GM21825 (cell line): Measurements from ENCODE around the gene C4A.
"Not testable (repeated sequence)": the region's sequence is repeated elsewhere in the genome, so short reads cannot be mapped to it uniquely, and the experiment has no call there.

Source experiments
- ATAC-seq: cut with Tn5 transposase; IDR thresholded peaks from one replicate; pipeline ENCODE4 v1.9.1; 2021; ENCODE audit warnings: mild to moderate bottlenecking, moderate library complexity; ENCODE audit not compliant: unreplicated experiment

Gene C4A

GRCh38 chr6:32014547-32014946, 32.7 kb downstream of the C4A start, which contains the start of gene C4B:
Gene C4B (plus strand): TSS chr6:32014795. CDS start chr6:32014846, 51 bp downstream.
- not testable (repeated sequence) for ATAC-seq

- not testable (repeated sequence) for ATAC-seq
Measured at GRCh38 chr6:32022100-32022499, 40.2 kb downstream of the C4A start.

- not testable (repeated sequence) for ATAC-seq
Measured at GRCh38 chr6:32028631-32029030, 46.8 kb downstream of the C4A start.

GRCh38 chr6:32029553-32029952, 47.7 kb downstream of the C4A start:
- not testable (repeated sequence) for ATAC-seq

GRCh38 chr6:32035283-32036013, 53.6 kb downstream of the C4A start:
- ATAC-seq, result not testable (repeated sequence)

GRCh38 chr6:32037136-32037535, 55.3 kb downstream of the C4A start:
- ATAC-seq, result not testable (repeated sequence)

- ATAC-seq, result not testable (repeated sequence)
Measured at GRCh38 chr6:32037598-32038524, 56.0 kb downstream of the C4A start, which contains the start of gene CYP21A2. Gene CYP21A2 (plus strand): TSS chr6:32038415. CDS start chr6:32038423, 8 bp downstream.

- ATAC-seq, result not testable (repeated sequence)
Measured at GRCh38 chr6:32038878-32039277, 57.0 kb downstream of the C4A start.

GRCh38 chr6:32039321-32040274, 57.7 kb downstream of the C4A start:
- not testable (repeated sequence) for ATAC-seq

- not testable (repeated sequence) for ATAC-seq
Measured at GRCh38 chr6:32040299-32041049, 58.6 kb downstream of the C4A start.

- ATAC-seq, result not testable (repeated sequence)
Measured at GRCh38 chr6:32041050-32041321, 59.1 kb downstream of the C4A start.

- not testable (repeated sequence) for ATAC-seq
Measured at GRCh38 chr6:32041385-32041784, 59.5 kb downstream of the C4A start.

- not testable (repeated sequence) for ATAC-seq
Measured at GRCh38 chr6:32042276-32042675, 60.4 kb downstream of the C4A start.

GRCh38 chr6:32043589-32044380, 61.9 kb downstream of the C4A start:
- ATAC-seq, result not testable (repeated sequence)

- ATAC-seq, result not testable (repeated sequence)
Measured at GRCh38 chr6:32044916-32045315, 63.1 kb downstream of the C4A start.

- ATAC-seq, result no peak
Measured at GRCh38 chr6:32045811-32046449, 64.1 kb downstream of the C4A start.

GRCh38 chr6:32046450-32047083, 64.7 kb downstream of the C4A start:
- ATAC-seq, result no peak

- ATAC-seq, result no peak
Measured at GRCh38 chr6:32047084-32047478, 65.2 kb downstream of the C4A start.
